Inferior parietal cortex (tissue), 1 donor: ENCODE results near the gene STXBP1.
"Not testable (repeated sequence)": the region's sequence is repeated elsewhere in the genome, so short reads cannot be mapped to it uniquely, and the experiment has no call there.

Experiments
- DNase-seq: peaks from one replicate; pipeline ENCODE4 v3.0.0-alpha.2; 2016; ENCODE audit errors: extremely low spot score

STXBP1 gene

DNA sequence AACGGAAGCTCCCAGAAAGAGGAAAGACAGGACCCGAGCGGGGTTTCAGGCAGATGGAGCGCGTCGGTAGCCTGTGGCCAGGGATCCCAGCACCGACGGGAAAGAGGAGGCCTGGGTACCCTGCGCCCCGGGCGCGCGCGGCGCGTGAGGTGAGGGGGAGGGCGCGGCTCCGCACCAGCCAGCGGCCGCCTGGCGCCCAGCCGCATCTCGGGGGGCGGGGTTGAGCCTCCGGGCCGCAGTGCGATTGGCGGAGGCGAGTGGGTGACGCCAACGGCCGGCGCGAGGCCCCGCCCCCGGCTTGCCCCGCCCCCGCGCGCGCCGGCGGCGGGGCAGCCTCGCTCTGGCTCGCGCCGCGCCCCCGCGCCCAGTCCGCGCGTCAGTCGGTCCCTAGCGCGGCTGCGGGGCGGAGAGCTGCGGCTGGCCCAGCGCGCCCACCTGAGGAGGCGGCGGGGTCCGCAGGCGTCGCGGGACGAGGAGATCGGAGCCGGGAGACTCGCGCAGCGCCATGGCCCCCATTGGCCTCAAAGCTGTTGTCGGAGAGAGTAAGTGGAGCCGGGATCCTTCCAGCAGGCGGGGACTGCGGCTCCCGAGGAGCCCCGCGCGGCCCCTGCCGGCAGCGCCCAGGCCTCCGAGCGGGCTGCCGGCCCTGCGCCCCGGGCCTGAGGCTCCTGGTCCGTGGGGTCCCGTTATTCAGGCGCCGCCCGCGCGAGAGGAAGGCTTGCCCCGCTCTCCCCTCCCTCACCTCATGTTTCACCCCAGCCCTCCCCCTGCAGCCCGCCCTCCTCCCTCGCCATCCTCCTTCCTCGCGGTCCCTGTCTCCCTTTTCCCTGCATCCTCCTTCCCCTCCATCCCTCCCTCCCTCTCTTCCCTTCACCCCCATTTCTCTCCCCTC, at the start of gene STXBP1:
Gene STXBP1 (plus strand): TSS at position 379 of the 892 bp plus-strand sequence. CDS start 127 bp downstream, at position 506.
- peak; percentile 86 for DNase-seq

DNA sequence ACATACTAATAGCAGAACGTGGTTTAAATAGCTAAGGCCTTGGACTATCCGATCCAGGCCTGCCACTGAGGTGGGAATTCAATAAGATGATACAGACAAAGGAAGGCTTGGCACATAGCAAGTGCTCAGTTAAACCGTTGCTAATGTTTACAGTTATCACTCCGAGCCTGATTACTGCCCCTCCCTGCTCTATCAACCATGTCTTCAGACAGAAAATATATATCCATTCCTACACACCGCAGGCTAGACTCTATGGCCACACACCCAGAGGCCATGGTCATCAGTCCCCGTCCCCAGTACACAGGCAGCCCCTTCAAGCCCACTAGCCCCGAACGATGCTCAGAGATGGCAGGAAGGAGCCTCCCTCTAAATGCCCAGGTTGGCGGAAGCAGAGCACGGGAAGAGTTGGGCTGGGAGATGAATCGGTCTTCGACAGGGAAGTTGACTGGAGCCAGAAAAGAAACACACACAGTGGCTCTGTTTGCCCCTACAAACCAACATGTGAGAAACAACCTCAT, 49.7 kb upstream of the STXBP1 start:
- no peak for DNase-seq

DNA sequence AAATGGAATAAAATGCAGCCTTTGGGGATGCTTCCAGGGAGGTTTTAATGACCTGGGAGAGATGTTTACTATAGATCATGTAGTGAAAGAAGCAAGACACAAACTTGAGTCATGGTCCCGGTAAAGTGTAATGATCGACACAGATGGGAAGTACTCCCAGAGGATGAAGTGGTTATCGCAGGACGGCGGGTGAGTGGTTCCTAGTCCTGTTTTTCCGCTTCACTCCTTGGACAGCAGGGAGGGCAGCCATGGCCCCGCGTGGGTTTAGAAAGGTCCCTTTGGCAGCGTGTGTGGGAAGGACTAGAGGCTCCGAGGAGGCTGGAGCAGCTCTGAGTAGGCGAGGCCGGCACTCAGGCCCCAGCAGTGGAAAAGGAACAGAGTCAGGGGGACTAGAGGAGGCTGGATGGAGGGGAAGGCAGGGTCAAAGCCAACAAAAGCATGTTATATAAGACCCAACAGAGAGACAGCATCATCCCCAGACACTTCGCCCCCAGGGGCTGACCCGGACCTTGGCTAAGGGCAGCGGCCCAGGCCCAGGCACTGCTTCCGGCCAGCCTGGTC, 49.2 kb upstream of the STXBP1 start:
- no peak for DNase-seq

DNA sequence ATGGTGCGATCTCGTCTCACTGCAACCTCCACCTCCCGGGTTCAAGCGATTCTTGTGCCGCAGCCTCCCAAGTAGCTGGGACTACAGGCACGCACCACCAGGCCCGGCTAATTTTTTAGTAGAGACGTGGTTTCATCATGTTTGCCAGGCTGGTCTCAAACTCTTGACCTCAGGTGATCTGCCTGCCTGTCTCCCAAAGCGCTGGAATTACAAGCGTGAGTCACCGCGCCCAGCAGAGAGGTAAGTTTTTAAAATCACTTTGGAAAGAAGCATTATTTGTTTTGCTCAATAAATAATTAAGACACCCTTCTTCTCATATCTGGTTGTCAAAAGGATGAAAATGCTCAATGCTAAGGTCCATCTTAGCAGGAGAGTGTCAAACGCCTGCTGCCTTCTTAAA, 48.5 kb upstream of the STXBP1 start:
- no peak for DNase-seq

DNA sequence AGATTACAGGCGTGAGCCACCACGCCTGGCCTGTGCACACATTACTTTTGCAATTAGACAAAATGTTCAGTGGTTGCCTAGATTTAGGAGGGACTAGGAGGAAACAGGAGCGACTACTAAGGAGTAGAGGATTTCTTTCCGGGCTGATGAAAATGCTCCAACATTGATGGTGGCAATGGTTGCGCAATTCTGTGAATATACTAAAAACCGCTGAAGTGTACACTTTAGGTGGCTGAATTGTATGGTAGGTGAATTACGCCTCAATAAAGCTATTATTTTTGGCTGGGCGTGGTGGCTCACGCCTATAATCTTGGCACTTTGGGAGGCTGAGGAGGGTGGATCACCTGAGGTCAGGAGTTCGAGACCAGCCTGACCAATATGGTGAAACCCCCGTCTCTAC, 46.8 kb upstream of the STXBP1 start:
- DNase-seq, result no peak

DNA sequence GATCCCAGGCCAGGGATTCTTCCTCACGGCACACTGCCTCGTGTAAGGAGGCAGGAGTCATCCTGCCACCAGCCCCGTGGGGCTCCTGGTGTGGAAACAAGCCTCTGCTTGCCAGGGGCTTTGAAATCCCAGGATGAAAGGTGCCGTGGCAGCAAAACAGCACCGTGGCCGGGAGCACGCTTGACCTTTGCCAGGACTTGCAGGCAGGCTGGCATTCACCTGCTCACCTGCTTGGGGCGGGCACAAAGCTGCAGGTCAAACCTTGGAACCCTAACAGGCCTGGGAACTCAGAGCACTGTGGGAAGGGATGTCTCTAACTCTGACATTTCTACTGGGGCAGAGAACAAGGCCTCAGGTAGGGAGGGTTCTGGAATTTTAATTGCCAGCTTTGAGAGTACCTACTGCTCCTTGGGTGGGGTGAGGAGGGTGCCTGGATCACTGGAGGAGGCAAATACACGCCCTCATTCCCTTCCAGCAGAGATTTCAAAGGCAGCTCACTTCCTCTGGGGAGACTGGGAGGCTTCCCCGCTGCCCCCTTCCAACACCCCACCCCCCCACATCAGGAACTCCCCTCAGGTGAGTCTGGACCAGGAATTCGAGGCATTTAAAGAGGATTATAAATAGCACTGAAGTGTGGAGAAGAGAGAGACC, 45.6 kb upstream of the STXBP1 start:
- no peak for DNase-seq

DNA sequence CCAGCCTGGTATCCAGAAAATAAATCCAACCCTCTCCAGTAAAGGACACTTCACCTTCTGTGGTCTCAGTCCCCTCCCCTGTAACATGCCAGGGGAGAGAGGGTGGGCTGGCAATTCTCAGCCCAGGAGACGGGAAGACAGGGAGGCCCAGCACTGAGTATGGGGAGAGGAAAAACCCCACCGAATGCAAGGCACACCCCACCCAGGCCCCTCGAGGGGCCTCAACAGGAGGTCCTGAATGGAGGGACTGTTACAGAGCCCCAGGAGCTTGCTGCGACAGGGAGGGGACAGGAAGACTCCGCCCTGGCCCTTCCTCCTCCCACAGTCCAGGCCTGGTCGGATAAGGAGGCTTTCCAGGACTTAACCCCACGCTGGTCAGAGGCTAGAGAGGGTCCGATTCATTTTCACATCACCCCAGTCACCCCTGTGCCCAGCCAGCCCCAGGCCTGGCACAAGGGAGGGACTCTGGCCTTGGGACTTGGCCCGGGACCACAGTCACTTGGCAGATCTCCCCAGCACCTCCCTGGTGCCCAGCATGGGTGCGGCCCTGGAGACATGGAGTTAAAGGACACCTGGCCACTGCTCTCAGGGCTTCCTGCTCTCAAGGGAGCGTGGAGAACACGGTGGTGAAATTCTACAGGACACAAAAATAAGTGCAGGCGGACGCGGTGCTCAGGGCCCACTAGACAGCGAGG, 44.9 kb upstream of the STXBP1 start:
- no peak for DNase-seq

DNA sequence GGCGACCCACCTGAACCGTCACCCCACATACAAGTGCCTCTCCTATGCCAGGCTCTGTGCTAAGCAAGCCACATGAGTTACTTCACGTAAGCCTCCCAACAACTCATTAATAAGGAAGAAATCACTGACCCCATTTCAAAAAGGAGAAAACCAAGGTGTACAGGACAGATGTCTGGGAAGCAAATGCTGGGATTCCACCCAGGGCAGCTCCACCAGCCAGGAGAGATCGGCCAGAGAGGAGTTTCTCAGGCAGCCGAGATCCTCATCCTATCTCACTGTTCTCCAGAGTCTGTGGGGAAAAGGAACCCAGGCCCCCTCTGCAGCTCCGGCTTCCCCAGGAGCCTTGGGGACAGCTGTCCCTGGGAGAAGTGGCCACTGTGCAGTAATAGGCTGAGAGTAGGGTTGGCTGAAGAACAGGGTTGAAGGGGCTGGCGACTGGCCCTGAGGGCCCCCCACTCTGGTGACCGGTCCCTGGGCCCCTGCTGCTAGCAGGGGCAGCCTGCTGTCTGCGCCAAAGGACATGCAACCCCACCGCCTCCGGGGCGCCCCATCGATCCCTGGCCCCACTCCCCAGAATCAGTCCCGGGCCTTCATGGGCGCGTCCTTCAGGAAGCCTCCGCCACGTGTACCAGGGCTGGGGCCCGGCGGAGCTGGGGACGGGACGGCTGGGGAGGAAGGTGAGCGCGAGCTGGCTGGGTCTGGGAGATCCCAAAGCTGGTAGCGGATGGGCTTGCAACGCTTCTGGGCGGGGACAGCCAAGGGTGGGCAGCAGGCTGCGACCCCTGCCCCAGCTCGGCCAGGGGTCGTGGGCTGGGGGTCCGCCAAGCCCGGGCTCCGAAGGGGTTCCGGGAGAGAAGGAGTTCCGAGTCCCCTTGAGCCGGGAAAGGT, 44.1 kb upstream of the STXBP1 start:
- no peak for DNase-seq

DNA sequence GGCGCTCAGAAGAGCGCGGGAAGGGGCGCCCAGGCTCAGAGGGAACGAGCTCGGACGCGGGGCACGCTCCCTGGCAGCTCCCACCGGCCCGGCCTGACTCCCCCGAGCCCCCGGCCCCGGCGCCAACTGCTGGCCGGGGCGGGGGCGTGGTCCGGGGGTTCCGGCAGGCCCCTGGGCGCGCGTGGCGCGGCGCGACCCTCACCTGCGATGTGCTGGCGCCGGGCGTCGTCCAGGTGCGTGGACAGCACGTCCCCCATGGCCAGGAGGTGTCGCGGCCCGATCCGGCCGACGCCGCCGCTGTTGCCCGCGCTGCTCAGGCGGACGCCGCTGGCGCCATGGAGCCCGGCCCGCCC, 43.5 kb upstream of the STXBP1 start:
- no peak for DNase-seq

DNA sequence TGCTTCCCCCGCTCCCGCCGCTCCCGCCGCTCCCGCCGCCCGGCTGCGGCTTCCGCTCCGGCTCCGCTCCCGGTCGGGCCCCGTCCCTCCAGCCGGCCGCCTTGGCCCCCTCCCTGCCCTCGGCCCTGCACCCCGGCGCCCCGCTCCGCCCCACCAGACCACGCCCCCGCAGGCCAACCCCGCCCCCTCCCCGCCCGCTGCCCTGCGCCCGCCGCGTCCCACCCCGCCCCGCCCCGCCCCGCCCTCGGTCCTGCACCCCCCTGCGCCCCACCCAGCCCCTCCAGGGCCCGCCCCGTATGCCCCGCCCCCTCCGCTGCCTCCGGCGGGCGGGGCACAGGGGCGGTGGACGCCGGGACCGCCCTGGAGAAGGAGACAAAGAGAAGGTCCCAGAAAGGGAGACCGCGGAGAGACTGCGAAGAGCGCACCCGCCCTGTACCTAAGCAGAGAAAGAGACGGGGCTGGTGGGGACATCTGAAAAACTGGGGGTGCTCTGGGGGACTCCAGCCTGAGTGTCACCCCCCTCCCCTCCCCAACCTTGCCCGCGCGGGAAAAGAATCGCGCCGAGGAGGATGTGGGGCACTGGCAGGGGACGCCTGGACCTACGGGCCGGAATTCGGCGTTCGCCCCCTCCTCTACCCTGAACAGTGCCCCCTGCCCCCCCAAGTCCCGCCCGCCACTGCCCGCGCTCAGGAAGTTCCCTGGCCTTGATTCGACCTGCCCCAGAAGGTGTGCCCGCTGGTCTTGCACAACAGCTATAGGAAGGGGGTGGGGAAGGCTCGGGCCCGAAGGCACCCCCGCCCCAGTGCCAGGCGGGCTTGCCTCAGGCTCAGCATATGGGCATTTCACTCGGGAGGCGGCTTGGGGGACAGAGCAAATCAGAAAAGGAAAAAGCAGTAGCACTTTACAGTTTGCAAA, 42.8 kb upstream of the STXBP1 start:
- DNase-seq, result no peak

DNA sequence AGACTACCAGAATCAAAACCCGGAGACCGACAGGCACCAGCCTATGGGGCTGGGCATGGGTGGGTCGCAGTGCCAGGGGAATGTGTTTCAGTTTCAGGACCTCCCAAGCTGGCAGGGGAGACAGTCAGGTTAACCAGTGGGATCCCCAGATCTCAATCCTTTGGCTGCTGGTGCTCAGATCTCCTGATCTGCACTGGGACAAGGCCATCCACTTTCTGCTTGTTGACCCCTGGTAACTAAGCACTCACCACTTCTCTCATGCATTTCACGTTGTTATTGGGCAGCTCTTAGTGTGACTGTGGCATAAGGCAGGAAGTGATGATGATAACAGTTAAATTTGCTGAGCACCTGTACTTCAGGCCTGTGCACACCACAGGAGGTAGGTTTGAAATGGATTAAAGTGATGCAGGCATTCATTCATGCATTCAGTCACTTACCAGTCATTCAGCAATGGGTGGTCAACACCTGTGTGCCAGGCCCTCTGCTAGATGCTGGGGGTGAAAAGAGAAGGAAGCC, 42.1 kb upstream of the STXBP1 start:
- DNase-seq, result no peak

DNA sequence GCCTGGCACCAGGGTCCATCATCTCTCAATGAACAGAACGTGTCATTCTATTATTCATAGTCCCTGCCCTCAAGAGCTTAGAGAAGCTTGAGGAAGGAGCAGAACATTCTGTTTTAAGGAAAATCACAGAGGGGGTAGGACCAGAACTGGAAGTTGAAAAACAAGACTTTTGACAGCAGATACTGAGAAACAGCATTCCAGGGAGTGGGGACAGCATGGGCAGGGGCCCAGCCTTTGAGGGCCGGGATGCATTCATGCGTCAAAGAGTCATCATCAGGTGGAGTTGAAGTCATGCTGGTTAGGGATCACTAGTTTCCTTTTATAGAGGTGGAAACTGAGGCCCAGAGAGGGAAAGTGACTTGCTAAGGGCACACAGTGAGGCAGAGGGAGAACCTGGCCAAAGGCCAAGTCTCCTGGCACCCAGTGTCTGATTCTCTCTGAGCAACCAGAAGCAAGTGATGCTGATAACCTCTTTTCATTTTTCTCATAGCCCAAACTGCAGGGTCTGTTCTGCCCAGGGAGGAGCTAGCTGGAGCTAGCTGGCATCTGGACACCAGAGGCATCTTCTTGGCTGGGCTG, 41.5 kb upstream of the STXBP1 start:
- no peak for DNase-seq

DNA sequence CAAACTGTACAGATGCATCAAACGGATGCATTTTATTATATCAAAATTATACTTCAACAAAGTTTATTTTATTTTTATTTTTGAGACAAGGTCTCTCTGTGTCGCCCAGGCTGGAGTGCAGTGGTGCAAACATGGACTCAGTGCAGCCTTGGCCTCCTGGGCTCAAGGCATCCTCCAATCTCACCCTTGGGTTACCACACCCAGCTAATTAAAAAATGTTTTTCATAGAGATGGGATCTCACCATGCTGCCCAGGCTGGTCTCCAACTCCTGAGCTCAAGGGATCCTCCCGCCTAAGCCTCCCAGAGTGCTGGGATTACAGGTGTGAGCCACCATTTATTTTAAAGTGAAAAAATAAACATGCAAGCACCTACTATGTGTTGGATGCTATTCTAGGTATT, 40.1 kb upstream of the STXBP1 start:
- DNase-seq, result no peak

DNA sequence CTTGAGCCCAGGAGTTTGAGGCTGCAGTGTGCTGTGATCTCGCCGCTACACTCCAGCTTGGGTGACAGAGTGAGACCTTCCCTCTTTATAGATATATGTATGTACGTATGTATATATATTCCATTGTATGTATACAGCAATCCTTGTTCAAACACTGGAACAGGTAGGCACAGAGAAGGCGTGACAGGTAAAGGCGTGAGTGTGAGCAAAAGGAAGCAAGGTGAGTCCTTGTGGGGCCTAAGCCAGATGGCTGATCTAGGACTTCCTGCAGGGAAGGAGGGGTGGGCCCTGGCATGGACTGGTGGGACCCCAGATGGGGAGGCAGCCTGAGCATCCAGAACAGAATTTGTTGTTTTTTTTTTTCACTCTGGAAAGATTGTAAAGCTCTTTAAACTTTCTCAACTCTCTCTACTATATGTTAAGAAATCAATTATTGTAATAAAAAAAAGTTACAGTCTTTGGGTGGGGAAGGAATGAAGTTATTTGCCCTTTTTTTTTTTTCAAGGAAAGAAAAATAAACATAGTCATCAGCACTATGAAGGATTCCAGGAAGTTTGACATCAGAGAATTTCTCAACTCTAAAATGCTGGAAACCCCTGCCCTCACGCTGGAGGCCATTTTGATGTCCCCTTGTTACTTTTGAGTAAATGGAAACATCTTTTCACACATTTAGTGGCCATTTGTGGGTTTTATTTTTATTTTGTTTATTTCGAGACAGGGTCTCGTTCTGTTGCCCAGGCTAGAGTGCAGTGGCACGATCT, 38.9 kb upstream of the STXBP1 start:
- no peak for DNase-seq

DNA sequence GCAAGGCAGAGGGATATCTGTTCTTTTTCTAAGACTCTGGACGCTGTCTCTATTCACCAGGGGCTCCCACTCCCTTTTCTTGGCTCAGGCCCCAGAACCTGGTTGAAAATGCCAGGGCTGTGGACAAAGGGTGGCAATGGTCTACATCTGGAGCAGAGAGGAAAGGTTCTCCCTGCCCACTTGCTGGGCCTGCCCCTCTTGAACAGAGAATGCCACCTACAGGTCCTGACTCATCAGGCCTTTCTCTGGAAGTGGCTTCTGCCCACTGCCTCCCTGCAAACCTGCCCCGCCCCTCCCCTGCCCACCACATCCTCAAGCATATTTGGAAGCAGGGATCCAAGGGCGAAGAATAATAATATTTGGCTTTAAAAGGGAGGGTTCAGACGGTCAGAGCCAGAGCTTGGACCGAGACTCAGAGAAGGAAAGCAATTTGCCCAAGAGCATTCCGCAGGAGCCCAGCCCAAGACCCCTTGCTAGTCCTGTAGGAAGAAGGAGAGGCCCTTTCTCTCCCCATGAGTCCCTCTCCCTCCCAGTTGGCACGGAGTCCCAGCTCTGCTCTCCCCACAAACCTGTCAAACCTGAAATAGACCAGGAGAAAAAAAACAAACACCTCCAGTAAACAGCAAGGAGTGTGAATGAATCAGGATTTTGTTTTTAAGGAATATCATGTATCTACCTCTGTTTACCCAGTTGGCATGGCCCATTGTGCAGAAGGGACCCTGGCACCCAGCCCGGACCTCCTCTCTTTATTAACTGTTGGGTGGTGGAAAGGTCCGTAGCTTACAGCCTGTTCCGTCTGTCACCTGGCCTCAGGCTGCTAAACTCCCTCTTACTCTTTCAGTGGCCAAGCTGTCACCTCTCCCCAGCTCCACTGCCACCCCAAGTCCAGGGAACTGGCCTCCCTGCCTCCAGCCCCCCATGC, 37.7 kb upstream of the STXBP1 start:
- DNase-seq, result no peak

DNA sequence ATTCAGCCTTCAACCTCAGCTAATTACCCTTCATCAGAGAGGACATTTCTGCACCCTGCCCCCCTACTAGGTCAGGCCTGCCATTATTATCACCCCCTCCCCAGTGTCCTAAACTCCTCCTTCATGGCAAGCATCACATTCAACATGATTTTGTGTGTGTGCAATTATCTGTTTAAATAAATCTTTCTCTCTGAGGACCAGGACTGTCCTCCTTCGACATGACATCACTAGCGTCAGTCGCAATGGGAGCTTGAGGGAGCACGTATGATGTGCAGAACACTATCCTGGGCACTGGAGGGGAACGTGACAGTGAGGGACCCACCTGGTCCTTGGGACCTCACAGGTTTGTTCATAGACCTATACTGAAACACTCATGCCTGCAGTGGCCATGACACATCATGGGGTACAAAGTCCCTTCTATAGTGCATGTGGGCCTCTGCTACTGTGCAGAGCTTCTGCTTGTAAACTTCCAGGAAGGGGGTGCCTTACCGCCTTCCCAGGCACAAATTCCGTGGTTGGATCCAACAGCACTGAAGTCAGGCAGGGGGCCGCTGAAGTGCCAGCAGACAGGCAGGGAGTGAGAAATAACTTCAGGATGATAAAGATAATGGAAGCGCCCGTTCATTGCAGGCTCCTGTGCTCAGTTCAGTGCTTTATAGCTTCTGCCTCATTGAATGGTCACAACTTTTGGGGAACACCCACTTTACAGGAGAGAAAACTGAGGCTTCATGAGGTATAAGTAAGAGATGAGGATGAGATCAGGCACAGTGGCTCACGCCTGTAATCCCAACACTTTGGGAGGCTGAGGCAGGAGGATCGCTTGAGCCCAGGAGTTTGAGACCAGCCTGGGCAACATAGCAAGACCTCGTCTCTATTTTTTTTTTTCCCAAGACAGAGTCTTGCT, 36.0 kb upstream of the STXBP1 start:
- no peak for DNase-seq

DNA sequence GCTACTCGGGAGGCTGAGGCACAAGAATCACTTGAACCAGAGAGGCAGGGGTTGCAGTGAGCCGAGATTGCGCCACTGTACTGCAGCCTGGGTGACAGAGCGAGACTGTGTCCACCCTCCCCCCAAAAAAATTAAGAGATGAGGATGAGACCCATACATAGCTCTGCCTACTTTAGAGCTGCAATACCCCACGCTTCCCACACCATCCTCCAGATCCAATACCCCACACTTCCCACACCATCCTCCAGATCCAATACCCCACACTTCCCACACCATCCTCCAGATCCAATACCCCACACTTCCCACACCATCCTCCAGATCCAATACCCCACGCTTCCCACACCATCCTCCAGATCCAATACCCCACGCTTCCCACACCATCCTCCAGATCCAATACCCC, 34.9 kb upstream of the STXBP1 start:
- DNase-seq, result not testable (repeated sequence)
